ENCODE results near the gene PLSCR3.
"Not testable (repeated sequence)": the region's sequence is repeated elsewhere in the genome, so short reads cannot be mapped to it uniquely, and the experiment has no call there.

The PLSCR3 gene

DNA sequence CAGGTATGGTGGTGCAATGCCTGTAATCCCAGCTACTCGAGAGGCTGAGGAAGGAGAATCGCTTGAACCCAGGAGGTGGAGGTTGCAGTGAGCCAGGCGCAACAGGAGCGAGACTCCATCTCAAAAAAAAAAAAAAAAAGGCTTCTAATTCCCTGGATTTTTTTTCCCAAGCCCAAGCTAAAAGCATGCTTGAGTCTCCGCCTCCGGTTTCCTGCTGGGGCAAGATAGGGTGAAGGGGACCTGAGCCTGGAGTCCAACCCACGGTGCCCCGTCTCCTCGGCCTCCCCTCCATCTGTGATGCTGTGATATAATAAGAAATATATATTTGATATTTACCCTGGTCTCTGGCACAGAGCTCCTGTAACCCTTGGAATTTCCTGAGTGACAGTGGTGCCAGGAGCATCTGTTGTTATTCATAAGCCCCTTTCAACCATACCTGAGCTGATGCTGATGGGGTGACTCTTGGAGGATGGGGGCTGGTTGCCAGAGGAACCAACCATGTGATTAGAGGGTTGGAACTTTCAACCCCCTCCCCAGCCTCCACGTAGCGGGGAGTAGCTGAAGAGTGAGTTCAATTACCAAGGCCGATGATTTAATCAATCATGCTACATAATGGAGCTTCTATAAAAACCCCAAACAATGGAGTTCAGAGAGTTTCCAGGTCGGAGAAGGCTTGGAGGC lies 26.3 kb downstream of the PLSCR3 start:
- H4K20me1 ChIP-seq (ENCODE audit: insufficient read depth, low read length): no peaks in the 10 kb centered on the region
- no peak overlapping the region for H2AFZ ChIP-seq (ENCODE audit: low read length)
- H3K4me2 ChIP-seq (ENCODE audit: low read length): no peak overlapping the region
- 0 out of 2 replicates have a peak, but pooled peaks cover 2% of the 10 kb centered on the region for H3K27me3 ChIP-seq (ENCODE audit: insufficient read depth, low read length)
- H3K4me1 ChIP-seq (ENCODE audit: insufficient read depth, low read length, severe bottlenecking): no peaks in the 10 kb centered on the region
- TF ChIP-seq, protein P1, sequence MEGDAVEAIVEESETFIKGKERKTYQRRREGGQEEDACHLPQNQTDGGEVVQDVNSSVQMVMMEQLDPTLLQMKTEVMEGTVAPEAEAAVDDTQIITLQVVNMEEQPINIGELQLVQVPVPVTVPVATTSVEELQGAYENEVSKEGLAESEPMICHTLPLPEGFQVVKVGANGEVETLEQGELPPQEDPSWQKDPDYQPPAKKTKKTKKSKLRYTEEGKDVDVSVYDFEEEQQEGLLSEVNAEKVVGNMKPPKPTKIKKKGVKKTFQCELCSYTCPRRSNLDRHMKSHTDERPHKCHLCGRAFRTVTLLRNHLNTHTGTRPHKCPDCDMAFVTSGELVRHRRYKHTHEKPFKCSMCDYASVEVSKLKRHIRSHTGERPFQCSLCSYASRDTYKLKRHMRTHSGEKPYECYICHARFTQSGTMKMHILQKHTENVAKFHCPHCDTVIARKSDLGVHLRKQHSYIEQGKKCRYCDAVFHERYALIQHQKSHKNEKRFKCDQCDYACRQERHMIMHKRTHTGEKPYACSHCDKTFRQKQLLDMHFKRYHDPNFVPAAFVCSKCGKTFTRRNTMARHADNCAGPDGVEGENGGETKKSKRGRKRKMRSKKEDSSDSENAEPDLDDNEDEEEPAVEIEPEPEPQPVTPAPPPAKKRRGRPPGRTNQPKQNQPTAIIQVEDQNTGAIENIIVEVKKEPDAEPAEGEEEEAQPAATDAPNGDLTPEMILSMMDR (IDR thresholded peaks at IDR 0.05; ENCODE audit: low read length): no peak
- no peak for TF ChIP-seq EZH2 (IDR thresholded peaks at IDR 0.05; ENCODE audit: borderline replicate concordance, low read length)
- H3K9ac ChIP-seq (ENCODE audit: low read length): no peak overlapping the region
- H3K36me3 ChIP-seq (ENCODE audit: insufficient read depth, low read length): no peaks in the 10 kb centered on the region
- no peak overlapping the region for H3K27ac ChIP-seq (ENCODE audit: low read depth, low read length, poor library complexity, severe bottlenecking)
- H3K9me2 ChIP-seq (ENCODE audit: low read depth, low read length): no peaks in the 10 kb centered on the region
- H3K4me3 ChIP-seq (ENCODE audit: low read depth, low read length, poor library complexity, severe bottlenecking): no peak overlapping the region
- no peaks in the 10 kb centered on the region for H3K79me2 ChIP-seq (ENCODE audit: insufficient read depth, low read length)
- H3K9me3 ChIP-seq (ENCODE audit: low read length): no peaks in the 10 kb centered on the region
- H3F3A ChIP-seq (ENCODE audit: insufficient read depth, low read length): no peaks in the 10 kb centered on the region

DNA sequence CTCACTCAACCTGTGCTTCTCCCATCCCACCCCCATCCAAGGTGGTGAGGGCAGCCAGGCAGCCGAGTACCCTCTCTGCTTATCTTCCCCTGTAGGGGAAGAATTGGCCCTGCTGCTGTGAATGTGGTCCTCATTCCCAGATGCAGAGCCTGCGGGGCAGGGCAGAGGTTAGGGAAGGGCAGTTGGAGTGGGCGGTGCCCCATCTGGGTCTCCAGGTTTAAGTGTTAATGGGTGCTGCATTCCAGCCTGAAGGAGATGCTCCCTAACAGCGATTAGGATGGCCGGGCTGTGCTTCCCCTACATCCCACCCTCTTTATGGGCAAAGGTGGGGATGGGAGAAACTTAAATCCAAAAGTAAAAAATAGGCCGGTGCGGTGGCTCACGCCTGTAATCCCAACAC lies 27.2 kb downstream of the PLSCR3 start:
- Histone ChIP-seq H3K9me2 (ENCODE audit: low read depth, low read length) (no peaks in the 10 kb centered on the region), H3F3A (ENCODE audit: insufficient read depth, low read length) (no peaks in the 10 kb centered on the region), H3K4me3 (ENCODE audit: low read depth, low read length, poor library complexity, severe bottlenecking) (no peak overlapping the region), H3K4me1 (ENCODE audit: insufficient read depth, low read length, severe bottlenecking) (no peaks in the 10 kb centered on the region), H3K27ac (ENCODE audit: low read depth, low read length, poor library complexity, severe bottlenecking) (no peak overlapping the region), H4K20me1 (ENCODE audit: insufficient read depth, low read length) (no peaks in the 10 kb centered on the region), H3K9me3 (ENCODE audit: low read length) (no peaks in the 10 kb centered on the region), H3K4me2 (ENCODE audit: low read length) (no peak overlapping the region), H3K79me2 (ENCODE audit: insufficient read depth, low read length) (no peaks in the 10 kb centered on the region), H2AFZ (ENCODE audit: low read length) (no peak overlapping the region), H3K36me3 (ENCODE audit: insufficient read depth, low read length) (no peaks in the 10 kb centered on the region), H3K9ac (ENCODE audit: low read length) (no peak overlapping the region), H3K27me3 (ENCODE audit: insufficient read depth, low read length) (0 out of 2 replicates have a peak, but pooled peaks cover 5% of the 10 kb centered on the region)
- no peak for TF ChIP-seq EZH2 (IDR thresholded peaks at IDR 0.05; ENCODE audit: borderline replicate concordance, low read length)
- TF ChIP-seq, protein P1 (IDR thresholded peaks at IDR 0.05; ENCODE audit: low read length): no peak

DNA sequence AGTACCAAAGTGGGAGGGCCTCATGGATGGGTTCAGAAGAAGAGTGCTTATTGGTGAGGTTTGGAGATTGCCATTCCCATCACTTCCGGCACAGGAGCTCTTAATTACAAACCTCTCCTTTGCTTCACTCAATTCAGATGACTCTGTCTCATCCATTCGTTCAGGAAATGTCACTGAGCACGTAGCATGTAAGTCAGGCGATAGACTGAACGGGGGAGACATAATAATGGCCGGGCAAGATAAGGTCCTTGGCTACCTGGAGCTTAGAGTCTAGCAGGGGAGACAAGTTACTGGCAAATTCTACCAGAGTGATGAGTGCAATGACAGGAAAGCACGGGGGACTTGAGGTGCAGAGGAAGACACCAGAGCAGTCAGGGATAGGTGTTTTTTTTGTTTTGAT lies 28.4 kb downstream of the PLSCR3 start:
- not testable (repeated sequence) for H3F3A ChIP-seq (ENCODE audit: insufficient read depth, low read length); H4K20me1 ChIP-seq (ENCODE audit: insufficient read depth, low read length); H3K4me3 ChIP-seq (ENCODE audit: low read depth, low read length, poor library complexity, severe bottlenecking); H3K9ac ChIP-seq (ENCODE audit: low read length); H3K9me3 ChIP-seq (ENCODE audit: low read length); H3K4me2 ChIP-seq (ENCODE audit: low read length); H3K79me2 ChIP-seq (ENCODE audit: insufficient read depth, low read length); H2AFZ ChIP-seq (ENCODE audit: low read length); H3K9me2 ChIP-seq (ENCODE audit: low read depth, low read length); H3K27ac ChIP-seq (ENCODE audit: low read depth, low read length, poor library complexity, severe bottlenecking); H3K27me3 ChIP-seq (ENCODE audit: insufficient read depth, low read length); H3K36me3 ChIP-seq (ENCODE audit: insufficient read depth, low read length); H3K4me1 ChIP-seq (ENCODE audit: insufficient read depth, low read length, severe bottlenecking)

DNA sequence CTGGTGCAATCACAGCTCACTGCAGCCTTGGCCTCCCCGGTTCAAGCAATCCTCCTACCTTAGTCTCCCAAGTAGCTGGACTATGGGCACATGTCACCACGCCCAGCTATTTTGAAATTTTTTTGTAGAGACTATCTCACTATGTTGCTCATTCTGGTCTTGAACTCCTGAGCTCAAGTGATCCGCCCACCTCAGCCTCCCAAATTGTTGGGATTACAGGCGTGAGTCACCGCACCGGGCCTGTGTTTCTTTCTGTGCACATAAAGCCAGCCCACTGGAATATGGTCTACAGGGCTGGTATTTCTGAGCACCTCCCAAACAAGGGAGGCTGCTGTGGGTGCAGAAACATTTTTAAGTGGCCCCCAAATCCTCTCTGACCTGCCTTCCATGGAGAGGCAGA lies 31.0 kb downstream of the PLSCR3 start:
- no peaks in the 10 kb centered on the region for H4K20me1 ChIP-seq (ENCODE audit: insufficient read depth, low read length)
- H3K79me2 ChIP-seq (ENCODE audit: insufficient read depth, low read length): no peaks in the 10 kb centered on the region
- no peak overlapping the region for H3K4me3 ChIP-seq (ENCODE audit: low read depth, low read length, poor library complexity, severe bottlenecking)
- no peak overlapping the region for H3K9ac ChIP-seq (ENCODE audit: low read length)
- H3K4me2 ChIP-seq (ENCODE audit: low read length): no peak overlapping the region
- no peaks in the 10 kb centered on the region for H3K36me3 ChIP-seq (ENCODE audit: insufficient read depth, low read length)
- H3K27ac ChIP-seq (ENCODE audit: low read depth, low read length, poor library complexity, severe bottlenecking): no peak overlapping the region
- peaks cover 10% of the 10 kb centered on the region; the same call in 1 of the 2 replicates for H3K27me3 ChIP-seq (ENCODE audit: insufficient read depth, low read length)
- no peaks in the 10 kb centered on the region for H3K9me2 ChIP-seq (ENCODE audit: low read depth, low read length)
- no peaks in the 10 kb centered on the region for H3K4me1 ChIP-seq (ENCODE audit: insufficient read depth, low read length, severe bottlenecking)
- H2AFZ ChIP-seq (ENCODE audit: low read length): no peak overlapping the region
- H3K9me3 ChIP-seq (ENCODE audit: low read length): no peaks in the 10 kb centered on the region
- TF ChIP-seq EZH2 (IDR thresholded peaks at IDR 0.05; ENCODE audit: borderline replicate concordance, low read length): no peak
- TF ChIP-seq, protein P1 (IDR thresholded peaks at IDR 0.05; ENCODE audit: low read length): no peak
- no peaks in the 10 kb centered on the region for H3F3A ChIP-seq (ENCODE audit: insufficient read depth, low read length)

All from OCI-LY1 (cell line).